Measurements from ENCODE around the gene INPP5F.

GRCh38 chr10:119747940-119748339 is 22.1 kb downstream of the INPP5F start:
- no peak for TF ChIP-seq CTCF (IDR thresholded peaks at IDR 0.05)
- TF ChIP-seq POLR2A (IDR thresholded peaks at IDR 0.05): no peak

Data from right lobe of liver (tissue), 4 donors.